GM18951 (cell line): ENCODE data around the gene PAQR6.

Experiments used
- POLR2A ChIP-seq: IDR thresholded peaks from 4 replicates; pipeline ENCODE4 v1.6.1; 2011; ENCODE audit warnings: mild to moderate bottlenecking; ENCODE audit not compliant: insufficient read length, insufficient read depth; ENCODE audit errors: extremely low read depth
- in situ Hi-C: fragments of 300-500 bp; cut with MboI; formaldehyde crosslinking; loops from one replicate; pipeline ENCODE4 v1.12.0; 2022; ENCODE audit warnings: low sequenced_read_pairs, mixed read lengths, inconsistent platforms; ENCODE audit not compliant: unreplicated experiment

Gene PAQR6

DNA sequence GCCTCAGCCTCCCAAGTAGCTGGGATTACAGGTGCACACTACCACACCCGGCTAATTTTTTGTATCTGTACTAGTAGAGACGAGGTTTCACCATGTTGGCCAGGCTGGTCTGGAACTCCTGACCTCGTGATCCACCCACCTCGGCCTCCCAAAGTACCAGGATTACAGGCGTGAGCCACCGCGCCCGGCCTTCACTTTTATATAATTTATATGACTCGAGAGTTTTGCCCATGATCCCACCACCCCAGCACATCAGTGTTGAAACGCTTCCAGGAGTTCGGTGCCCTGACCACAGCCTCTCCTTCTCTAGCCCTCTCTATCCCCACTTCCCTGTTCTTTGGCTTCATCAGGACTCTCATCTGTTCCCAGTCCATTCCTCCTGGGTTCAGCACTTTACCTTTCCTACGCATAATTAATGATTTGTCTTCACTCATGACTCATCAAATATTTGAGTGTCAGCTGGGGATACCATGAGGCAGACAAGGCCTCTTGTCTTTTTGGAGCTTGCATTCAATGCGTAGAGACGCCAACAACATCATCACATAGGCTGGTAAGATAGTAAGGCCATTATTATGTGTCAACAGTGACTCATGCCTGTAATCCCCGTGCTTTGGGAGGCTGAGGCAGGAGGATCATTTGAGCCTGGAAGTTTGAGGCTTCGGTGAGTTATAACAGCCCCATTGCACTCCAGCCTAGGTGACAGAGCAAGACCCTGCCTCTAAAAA, 33.7 kb downstream of the PAQR6 start:
- no peak for TF ChIP-seq POLR2A
- in situ Hi-C loops: no loop called here

DNA sequence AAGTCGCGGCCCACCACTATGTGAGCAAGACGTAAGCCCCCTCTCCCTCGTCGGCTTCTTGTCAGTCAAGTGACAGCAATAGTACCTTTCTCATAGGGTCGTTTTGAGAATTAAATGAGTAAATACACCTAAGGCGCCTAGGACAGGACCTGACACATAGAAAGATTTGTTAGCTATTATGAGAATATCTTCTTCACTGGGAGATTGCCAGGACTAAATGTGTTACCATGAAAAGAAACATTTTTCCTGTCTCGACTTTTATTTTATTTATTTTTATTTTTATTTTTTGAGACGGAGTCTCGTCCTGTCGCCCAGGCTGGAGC, 34.3 kb downstream of the PAQR6 start:
- no peak for TF ChIP-seq POLR2A
- in situ Hi-C loops: no loop called here

DNA sequence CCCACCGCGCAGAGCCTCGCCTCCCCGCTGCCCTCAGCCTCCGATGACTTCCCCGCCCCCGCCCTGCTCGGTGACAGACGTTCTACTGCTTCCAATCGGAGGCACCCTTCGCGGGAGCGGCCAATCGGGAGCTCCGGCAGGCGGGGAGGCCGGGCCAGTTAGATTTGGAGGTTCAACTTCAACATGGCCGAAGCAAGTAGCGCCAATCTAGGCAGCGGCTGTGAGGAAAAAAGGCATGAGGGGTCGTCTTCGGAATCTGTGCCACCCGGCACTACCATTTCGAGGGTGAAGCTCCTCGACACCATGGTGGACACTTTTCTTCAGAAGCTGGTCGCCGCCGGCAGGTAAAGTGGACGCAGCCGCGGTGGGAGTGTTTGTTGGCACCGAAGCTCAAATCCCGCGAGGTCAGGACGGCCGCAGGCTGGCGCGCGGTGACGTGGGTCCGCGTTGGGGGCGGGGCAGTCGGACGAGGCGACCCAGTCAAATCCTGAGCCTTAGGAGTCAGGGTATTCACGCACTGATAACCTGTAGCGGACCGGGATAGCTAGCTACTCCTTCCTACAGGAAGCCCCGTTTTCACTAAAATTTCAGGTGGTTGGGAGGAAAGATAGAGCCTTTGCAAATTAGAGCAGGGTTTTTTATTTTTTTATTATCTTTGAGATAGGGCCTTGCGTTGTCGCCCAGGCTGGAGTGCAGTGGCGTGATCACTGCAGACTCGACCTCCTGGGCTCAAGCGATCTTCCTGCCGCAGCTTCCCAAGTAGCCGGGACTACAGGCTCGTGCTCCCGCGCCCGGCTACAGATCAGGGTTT, 34.8 kb downstream of the PAQR6 start, which contains the start of gene PMF1:
Gene PMF1 (plus strand): TSS at position 175 of the 811 bp plus-strand sequence. CDS start 9 bp downstream, at position 184.
- in situ Hi-C loops: no loop called here

DNA sequence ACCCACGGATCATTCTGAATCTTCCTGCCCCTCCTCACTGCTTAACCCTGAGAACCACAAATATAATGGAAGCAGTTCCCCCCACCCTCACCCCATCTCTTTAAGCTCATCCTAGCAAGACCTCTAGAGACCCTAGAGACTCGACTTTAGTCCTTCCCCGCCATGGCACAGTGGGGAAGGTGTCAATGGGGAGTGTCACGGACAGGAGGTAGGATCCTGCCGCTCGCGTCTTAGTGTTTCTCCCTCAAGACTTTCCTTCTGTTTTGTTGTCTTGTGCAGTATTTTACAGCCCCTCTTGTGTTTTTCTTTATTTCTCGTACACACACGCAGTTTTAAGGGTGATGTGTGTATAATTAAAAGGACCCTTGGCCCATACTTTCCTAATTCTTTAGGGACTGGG, 35.7 kb downstream of the PAQR6 start:
- TF ChIP-seq POLR2A: no peak
- in situ Hi-C loops: no loop called here

More for the DNA sequence above, 34.8 kb downstream of the PAQR6 start, which contains the start of gene PMF1:
- peak; percentile 76 for TF ChIP-seq POLR2A

DNA sequence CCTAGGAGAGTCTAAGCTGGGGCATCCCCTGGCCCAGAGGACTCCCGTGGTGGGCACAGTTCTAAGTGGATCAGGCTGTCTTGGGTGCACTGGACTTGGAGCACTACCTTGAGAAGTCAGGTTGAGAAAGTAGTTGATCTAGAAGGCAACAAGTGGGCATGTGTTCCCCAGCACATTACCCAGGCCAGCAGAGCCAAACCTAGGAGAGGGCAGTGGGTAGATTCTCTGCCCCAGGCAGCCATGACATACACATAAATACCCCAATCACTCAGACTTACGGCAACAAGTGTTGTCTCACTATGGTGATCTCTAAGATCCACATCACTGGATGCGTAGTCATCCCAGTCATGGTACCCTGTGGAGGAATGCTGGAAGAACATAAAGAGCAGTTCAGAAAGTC, 36.6 kb downstream of the PAQR6 start:
- in situ Hi-C loops: no loop called here
- no peak for TF ChIP-seq POLR2A

DNA sequence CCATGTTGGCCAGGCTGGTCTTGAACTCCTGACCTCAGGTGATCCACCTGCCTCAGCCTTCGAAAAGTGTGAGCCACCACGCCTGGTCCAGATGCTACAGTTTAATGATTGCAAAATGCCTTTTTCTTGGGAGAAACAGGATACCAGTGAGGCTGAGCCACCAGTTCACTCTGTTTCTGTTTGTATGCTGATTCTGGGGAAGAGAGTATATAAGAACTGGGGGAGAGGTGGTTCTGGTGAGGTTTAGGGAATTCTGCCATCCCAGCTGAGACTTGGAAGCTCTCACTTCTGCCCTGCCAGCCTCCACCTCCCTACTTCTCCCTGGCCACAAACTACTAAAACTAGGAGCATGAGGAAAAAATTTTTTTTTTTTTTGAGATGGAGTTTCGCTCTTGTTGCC, 43.2 kb downstream of the PAQR6 start:
- in situ Hi-C loops: no loop called here
- TF ChIP-seq POLR2A: no peak

DNA sequence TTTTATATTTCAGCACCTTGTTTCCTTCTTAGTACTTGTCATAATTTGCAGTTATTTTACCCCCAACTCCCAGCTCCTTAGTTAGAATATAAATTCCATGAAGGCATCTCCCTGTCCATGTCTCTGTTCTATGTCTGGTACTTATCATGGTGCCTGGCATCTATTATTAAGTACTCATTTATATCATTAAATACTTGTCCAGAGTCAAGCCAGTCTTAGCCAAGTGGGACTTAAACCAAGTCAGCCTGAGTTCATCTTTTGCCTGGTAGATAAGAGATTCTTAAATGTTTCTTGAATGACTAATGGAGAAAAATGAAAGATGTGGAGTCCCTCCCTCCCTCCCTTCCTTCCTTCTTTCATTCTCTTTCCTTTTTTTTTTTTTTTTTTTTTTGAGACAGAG, 44.5 kb downstream of the PAQR6 start:
- TF ChIP-seq POLR2A: no peak
- in situ Hi-C loops: no loop called here

DNA sequence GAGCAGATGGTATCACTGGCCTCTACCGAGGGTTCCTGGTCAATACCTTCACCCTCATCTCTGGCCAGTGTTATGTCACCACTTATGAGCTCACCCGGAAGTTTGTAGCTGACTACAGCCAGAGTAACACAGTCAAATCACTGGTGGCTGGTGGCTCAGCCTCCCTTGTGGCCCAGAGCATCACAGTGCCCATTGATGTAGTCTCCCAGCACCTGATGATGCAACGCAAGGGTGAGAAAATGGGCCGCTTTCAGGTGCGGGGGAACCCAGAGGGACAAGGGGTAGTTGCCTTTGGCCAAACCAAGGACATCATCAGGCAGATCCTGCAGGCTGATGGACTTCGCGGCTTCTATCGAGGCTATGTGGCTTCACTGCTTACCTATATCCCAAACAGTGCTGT, 47.8 kb downstream of the PAQR6 start:
- in situ Hi-C loops: no loop called here

DNA sequence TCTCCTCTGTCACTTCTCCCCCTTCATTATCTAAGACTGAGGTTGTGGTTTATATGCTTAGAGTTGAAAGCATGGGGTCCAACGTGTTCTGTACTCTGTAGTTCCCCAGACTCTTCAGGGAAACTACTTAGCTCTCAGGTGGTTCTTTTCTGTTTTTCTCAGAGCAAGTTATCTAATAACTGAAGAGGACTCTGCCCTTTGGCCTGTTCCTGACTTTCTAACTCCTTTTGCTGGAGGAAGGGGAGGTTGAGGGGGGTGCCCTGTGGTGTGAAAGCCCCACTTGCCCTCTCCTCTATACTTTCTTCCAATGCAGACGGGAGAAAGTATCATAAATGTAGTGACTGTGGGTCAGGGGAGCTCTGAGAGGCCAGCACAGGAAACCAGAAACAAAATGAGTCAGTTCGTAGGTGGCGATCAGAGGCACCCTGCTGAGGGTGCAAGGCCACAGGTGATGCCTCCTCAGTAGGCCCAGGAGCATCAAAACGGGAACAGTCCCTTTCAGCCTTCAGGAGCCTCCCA, 49.0 kb downstream of the PAQR6 start:
- in situ Hi-C loops: no loop called here
- TF ChIP-seq POLR2A: no peak

More for the DNA sequence above, 47.8 kb downstream of the PAQR6 start:
- no peak for TF ChIP-seq POLR2A

DNA sequence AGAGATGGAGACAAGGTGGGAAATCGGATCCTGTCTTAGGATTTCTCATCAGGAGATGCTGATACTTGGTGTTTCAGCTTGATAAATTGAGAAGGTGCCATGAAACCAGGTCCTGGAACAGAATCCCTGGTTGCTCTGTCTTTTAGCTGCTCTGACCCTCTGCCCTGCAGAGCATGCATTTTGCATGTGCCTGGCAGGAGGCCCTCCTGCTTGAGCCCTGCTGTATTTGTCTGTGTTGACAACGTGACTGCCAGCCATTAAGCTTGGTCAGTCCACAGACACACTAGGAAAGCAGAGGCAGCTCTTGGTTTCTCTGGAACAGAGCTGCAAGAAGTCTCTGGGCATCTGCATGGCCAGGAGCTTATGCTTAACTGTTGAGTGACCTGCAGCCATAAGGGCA, 51.4 kb downstream of the PAQR6 start:
- in situ Hi-C loops: no loop called here
- TF ChIP-seq POLR2A: no peak

DNA sequence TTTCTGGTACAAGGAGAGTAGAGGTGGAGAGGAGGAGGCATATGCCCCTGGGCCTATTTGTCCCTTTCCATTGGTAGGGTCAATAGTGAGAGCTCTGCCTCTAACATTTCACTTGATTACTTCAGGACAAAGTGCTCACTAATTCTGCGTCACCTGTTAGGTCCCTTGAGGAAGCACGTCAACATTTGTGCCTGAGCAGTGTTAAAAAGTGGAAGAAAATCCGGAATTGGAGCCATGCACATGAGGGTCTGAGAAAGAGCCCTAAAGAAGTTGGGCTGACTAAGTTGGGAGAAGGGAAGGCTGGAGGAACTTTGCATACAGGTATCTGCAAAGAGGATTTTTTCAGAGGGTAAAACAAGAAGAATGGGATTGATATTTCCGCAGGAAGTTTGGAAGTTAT, 52.0 kb downstream of the PAQR6 start:
- no peak for TF ChIP-seq POLR2A
- in situ Hi-C loops: no loop called here

DNA sequence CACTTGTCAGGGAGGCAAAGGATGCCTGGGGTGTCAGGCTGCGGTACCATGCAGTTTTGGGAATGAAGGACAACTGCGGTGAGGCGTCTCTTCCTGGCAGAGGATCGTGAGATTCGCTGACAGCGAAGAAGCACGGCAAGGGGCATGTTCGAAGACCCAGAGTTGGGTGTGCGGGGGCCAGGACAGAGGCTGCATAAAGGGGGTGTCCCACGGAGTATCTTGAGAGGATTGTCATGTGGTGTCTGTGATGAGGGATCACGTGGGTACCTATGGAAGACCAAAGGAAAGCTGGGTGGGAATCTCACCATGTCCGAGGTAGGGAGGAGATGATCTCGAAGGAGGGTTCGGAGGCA, 53.6 kb downstream of the PAQR6 start:
- in situ Hi-C loops: no loop called here
- no peak for TF ChIP-seq POLR2A

DNA sequence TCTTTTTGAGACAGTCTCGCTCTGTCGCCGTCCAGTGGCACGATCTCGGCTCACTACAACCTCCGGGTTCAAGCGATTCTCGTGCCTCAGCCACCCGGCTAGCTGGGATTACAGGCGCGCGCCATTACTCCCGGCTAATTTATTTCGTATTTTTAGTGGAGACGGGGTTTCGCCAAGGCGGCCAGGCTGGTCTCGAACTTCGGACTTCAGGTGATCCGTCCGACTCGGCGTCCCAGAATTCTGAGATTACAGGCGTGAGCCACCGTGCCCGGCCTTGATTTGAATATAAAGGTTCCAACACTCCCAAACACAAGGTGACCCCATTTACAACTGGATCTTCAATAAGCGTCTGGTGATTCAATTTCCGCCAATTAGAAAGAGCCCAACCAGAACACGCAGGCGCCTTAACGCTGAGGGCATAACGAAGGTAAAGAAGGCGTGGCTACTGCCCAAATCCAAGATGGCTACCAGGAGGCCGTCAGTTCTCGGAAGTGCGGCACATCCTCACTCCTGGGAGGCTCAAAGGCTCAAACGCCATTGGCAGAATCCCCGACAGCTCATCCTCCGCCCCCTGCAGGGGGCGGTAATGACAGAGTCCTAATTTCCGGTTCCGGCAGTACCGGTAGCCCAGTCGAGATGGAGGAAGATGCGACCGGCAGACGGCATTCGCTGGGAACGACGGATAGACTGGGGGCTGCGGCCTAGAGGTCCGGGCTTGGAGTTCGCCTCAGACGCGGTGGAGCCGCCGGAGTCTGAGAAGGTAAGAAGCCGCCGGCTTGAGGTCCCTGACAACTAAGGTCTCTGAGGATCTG, 54.2 kb downstream of the PAQR6 start, which contains the start of gene SLC25A44:
Gene SLC25A44 (plus strand): TSS at position 617 of the 812 bp plus-strand sequence. CDS start 5,744 bp downstream, outside the sequence.
- TF ChIP-seq POLR2A: peak; percentile 85
- in situ Hi-C loops: no loop called here
